ENCODE data around the gene CACNA1F. TPM values are rescaled to one million over a fixed set of nuclear protein-coding genes. Genes with fewer than 3 reads are reported as not detected.
A peak's percentile ranks its signal among the peaks of the same experiment; 100 is the strongest.

The CACNA1F gene
- not detected for total RNA-seq

DNA sequence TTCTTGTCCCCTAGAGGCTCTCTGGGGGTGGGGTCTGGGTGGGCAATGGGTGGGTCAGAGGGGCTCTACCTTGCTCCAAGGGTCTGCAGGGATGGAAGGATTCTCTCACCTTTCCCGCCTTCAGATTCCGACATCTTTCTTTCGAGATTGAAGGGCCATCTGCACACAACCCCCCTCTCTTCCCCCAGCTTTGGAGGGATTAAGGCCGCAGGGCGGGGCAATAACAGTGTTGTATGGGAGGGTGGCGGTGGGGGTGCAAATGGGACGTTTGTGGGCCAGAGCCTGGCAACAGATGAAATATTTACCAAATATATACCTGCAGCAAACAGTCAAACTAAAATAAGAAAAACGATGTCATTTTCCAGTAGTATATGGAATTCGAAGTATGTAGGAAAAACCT, at the start of gene CACNA1F:
Gene CACNA1F (minus strand): TSS at position 165 of the 400 bp plus-strand sequence. CDS start 31 bp downstream, at position 134.
- Histone ChIP-seq H3K4me3 (no peak within 1 kb of the TSS), H3K4me1 (no peaks in the 10 kb centered on the region), H3K27ac (no peak within 1 kb of the TSS), H3K9me3 (no peaks in the 10 kb centered on the region), H3K27me3 (no peaks in the 10 kb centered on the region), H3K36me3 (no peaks in the 10 kb centered on the region)
- TF ChIP-seq, protein P1, sequence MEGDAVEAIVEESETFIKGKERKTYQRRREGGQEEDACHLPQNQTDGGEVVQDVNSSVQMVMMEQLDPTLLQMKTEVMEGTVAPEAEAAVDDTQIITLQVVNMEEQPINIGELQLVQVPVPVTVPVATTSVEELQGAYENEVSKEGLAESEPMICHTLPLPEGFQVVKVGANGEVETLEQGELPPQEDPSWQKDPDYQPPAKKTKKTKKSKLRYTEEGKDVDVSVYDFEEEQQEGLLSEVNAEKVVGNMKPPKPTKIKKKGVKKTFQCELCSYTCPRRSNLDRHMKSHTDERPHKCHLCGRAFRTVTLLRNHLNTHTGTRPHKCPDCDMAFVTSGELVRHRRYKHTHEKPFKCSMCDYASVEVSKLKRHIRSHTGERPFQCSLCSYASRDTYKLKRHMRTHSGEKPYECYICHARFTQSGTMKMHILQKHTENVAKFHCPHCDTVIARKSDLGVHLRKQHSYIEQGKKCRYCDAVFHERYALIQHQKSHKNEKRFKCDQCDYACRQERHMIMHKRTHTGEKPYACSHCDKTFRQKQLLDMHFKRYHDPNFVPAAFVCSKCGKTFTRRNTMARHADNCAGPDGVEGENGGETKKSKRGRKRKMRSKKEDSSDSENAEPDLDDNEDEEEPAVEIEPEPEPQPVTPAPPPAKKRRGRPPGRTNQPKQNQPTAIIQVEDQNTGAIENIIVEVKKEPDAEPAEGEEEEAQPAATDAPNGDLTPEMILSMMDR (IDR thresholded peaks at IDR 0.05), result no peak
- intact Hi-C loops (cut with DNase I), result no loop called here
- no peak for DNase-seq (ENCODE audit: low spot score in 2 of 2)

DNA sequence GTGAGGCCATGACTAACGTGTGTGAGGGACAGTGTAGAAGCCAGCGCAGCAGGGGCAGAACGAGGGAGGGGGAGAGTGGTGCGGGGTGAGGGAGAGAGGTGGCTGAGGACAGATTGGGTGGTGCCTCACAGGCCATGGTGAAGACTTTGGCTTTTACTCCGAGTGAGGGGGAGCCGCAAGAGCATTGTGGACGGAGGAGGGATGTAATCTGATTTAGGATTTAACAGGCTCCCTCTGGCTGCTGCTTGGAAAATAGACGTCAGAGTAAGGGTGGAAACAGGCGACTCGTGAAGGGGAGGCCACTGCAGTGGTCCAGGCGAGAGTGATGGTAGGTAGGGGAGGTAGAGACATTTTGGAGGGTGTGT, 49.5 kb upstream of the CACNA1F start:
- Histone ChIP-seq H3K9me3 (no peaks in the 10 kb centered on the region), H3K4me3 (no peak overlapping the region), H3K36me3 (peaks cover 0 to 4% of the 10 kb centered on the region in 2 donors), H3K4me1 (no peaks in the 10 kb centered on the region), H3K27ac (no peak overlapping the region), H3K27me3 (no peaks in the 10 kb centered on the region)
- intact Hi-C loops (cut with DNase I), result no loop called here
- no peak for DNase-seq (ENCODE audit: low spot score in 2 of 2)
- TF ChIP-seq, protein P1 (IDR thresholded peaks at IDR 0.05), result peak in 2 of 3 experiments; percentile 15 to 41

DNA sequence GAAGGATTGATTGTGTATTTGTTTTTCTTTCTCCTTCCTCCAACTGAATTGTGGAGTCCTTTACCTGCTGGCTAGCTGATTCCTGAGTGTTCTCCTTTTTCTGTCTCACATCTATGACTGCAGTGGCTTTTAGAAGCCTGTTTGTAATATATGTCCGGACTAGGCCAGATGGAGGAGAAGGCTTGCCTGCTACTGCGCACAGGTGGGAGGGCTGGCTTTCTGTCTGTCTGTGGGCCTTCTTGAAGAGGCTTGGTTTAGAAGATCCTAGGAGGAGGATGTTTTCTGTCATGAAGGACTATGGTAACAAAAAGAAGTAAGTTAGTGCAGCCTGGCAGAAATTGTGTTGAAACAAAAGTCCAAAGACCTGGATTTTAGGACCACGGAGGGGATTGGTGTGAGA, 44.9 kb upstream of the CACNA1F start:
- peak in 1 of 2 donors; percentile 8 for DNase-seq (ENCODE audit: low spot score in 2 of 2)
- H3K27me3 ChIP-seq, result no peaks in the 10 kb centered on the region
- H3K4me3 ChIP-seq, result no peak overlapping the region
- TF ChIP-seq, protein P1 (IDR thresholded peaks at IDR 0.05), result no peak
- no peaks in the 10 kb centered on the region for H3K36me3 ChIP-seq
- intact Hi-C loops (cut with DNase I), result no loop called here
- H3K4me1 ChIP-seq, result no peaks in the 10 kb centered on the region
- no peaks in the 10 kb centered on the region for H3K9me3 ChIP-seq
- no peak overlapping the region for H3K27ac ChIP-seq

DNA sequence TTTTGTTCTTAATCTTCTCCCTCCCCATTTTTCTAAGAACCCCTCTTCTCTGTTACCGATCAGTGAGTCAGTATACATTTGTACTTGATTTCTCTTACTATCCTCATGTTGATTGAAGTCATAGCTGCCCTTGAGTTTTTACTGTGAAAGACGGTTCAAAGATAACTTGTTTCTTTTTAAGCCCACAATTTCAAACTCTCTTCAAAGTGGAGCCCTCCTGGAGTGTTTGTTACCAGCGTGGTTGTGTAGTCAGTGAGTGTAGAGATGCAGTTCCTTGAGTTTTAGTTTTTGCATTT, 44.3 kb upstream of the CACNA1F start:
- H3K4me1 ChIP-seq, result no peaks in the 10 kb centered on the region
- no peak overlapping the region for H3K4me3 ChIP-seq
- no peak for DNase-seq (ENCODE audit: low spot score in 2 of 2)
- TF ChIP-seq, protein P1 (IDR thresholded peaks at IDR 0.05), result no peak
- intact Hi-C loops (cut with DNase I), result no loop called here
- H3K27ac ChIP-seq, result no peak overlapping the region
- no peaks in the 10 kb centered on the region for H3K27me3 ChIP-seq
- no peaks in the 10 kb centered on the region for H3K9me3 ChIP-seq
- H3K36me3 ChIP-seq, result no peaks in the 10 kb centered on the region

DNA sequence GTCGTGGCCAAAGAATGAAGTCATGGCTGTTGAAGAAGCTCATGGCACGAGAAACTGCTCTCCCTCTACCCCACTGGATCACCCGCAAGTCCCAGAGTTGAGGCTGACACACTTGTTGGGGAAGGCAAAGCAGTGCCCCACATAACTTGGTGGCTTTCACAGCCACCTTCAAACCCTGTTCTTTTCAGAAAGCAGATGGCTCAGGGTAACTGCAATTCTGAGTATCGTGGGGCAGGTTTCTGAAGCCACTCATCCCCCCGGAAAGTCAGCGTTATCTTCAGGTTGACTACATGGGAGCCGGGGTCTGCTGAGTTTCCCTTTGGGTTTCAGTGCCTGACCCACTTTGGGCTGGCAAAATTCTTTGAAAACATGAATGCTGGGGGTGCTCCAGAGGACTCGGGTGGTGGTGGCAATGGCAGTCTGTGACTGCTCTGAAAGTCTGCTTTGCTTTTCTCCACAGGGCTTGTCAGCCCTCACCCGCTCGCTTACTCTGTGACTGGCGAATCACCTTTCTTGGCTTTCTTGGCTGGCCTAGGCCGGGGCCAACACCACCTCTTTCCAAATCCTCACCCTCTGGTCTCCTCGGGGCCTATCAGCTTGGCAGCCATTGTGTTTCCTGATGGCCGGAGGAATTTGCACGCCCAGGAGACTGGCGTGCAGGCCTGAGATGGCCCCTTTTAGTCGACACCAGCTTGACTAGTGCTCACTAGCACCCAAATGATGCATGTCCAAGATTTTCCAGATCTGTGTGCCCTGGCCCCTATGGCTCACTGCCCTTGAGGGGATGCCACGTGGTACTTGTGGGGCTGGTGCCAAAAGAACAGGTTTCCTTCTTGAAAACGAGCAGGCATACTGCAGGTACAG, 43.8 kb upstream of the CACNA1F start:
- Histone ChIP-seq H3K4me3 (no peak overlapping the region), H3K27me3 (no peaks in the 10 kb centered on the region), H3K36me3 (no peaks in the 10 kb centered on the region), H3K9me3 (no peaks in the 10 kb centered on the region), H3K27ac (peak overlapping the region; percentile 0 to 24), H3K4me1 (peaks cover 0 to 2% of the 10 kb centered on the region in 2 donors)
- intact Hi-C loops (cut with DNase I), result no loop called here
- TF ChIP-seq, protein P1 (IDR thresholded peaks at IDR 0.05), result no peak
- DNase-seq (ENCODE audit: low spot score in 2 of 2), result no peak

Measured in ascending aorta (tissue), 2 donors.